ENCODE results near the gene NPHP3.

Gene NPHP3

DNA sequence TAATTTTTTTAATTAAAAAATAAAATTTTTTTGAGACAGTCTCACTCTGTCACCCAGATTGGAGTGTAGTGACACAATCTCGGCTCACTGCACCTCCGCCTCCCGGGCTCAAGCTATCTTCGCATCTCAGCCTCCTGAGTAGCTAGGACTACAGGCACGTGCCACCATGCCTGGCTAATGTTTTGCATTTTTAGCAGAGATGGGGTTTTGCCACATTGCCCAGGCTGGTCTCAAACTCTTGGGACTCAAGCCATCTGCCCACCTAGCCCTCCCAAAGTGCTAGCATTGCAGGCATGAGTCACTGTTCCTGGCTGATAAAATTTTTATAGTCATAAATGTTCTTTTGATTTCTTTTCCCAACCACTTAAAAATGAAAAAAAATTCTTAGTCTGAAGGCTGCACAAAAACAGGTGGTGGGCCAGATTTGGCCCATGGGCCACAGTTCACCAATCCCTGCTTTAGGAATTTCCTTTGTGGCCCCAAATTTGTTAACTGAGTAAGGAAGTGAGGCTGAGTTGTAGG is 52.9 kb downstream of the NPHP3 start:
- TF ChIP-seq, protein P1, sequence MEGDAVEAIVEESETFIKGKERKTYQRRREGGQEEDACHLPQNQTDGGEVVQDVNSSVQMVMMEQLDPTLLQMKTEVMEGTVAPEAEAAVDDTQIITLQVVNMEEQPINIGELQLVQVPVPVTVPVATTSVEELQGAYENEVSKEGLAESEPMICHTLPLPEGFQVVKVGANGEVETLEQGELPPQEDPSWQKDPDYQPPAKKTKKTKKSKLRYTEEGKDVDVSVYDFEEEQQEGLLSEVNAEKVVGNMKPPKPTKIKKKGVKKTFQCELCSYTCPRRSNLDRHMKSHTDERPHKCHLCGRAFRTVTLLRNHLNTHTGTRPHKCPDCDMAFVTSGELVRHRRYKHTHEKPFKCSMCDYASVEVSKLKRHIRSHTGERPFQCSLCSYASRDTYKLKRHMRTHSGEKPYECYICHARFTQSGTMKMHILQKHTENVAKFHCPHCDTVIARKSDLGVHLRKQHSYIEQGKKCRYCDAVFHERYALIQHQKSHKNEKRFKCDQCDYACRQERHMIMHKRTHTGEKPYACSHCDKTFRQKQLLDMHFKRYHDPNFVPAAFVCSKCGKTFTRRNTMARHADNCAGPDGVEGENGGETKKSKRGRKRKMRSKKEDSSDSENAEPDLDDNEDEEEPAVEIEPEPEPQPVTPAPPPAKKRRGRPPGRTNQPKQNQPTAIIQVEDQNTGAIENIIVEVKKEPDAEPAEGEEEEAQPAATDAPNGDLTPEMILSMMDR (IDR thresholded peaks at IDR 0.05; ENCODE audit: control insufficient read depth, insufficient read depth, low read depth, low read length, missing control alignments): no peak
- H3K4me3 ChIP-seq (ENCODE audit: control insufficient read depth, low read depth, low read length): no peak overlapping the region
- no peak for DNase-seq (ENCODE audit: low read depth)

DNA sequence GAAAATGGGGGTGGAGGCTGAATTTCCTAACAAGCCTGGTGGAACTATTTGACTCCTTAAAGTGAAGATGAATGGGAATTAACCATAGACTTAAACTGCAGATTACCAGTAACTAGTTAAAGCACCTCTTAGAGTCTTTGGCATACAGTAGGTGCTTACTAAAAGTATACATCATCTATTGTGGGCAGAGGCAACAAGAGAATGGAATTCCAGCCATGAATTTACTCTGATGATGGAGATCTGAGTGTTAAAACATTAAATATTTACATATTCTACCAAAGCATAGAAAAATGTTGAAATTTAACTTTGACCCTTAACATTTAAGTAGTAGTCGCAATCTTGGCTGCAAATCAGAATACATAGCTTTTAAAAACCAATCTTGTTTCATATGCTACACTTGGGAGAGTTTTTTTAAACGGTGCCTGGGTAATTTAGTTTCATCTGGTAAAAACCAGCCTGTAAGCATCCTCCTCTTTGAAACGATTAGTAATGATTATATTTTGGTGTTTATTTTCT is 56.9 kb downstream of the NPHP3 start:
- H3K4me3 ChIP-seq (ENCODE audit: control insufficient read depth, low read depth, low read length): no peak overlapping the region
- TF ChIP-seq, protein P1 (IDR thresholded peaks at IDR 0.05; ENCODE audit: control insufficient read depth, insufficient read depth, low read depth, low read length, missing control alignments): no peak
- no peak for DNase-seq (ENCODE audit: low read depth)

DNA sequence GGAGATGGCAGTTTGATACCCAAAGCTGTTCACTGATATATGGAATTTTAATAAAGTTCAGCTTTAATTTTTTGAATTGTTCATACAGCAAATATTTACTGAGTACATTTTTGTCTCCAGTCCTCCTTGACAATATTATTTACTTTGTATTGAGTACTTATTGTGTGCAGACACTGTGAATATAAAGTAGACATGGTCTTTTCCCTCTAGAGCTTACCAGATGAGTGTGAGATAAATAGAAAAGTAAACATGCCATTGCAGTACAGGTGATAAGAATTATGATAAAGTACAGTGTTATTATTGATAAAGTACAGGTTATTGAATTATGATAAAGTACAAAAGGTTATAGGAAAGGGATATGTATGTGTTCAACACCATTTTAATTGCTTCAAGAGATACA is 60.0 kb downstream of the NPHP3 start:
- TF ChIP-seq, protein P1 (IDR thresholded peaks at IDR 0.05; ENCODE audit: control insufficient read depth, insufficient read depth, low read depth, low read length, missing control alignments): no peak
- DNase-seq (ENCODE audit: low read depth): no peak
- H3K4me3 ChIP-seq (ENCODE audit: control insufficient read depth, low read depth, low read length): no peak overlapping the region

DNA sequence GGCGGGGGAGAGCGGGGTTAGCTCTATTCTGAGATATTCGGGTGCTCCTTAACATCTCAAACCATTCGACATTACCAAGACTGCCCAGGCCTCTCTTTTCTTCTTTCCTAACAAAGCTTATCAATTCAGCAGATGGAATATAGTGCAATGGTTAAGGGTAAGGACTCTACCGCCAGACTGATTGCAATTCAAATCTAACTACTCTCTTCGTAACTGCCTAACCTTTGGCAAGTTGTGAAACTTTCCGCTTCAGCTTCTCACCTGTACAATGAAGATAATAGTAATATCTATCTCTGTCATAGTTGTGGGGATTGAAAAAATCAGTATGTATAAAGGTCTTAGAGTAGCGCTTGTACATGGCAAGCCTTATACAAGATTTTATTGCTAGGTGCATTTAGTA is 61.1 kb downstream of the NPHP3 start:
- no peak for DNase-seq (ENCODE audit: low read depth)
- TF ChIP-seq, protein P1 (IDR thresholded peaks at IDR 0.05; ENCODE audit: control insufficient read depth, insufficient read depth, low read depth, low read length, missing control alignments): no peak

DNA sequence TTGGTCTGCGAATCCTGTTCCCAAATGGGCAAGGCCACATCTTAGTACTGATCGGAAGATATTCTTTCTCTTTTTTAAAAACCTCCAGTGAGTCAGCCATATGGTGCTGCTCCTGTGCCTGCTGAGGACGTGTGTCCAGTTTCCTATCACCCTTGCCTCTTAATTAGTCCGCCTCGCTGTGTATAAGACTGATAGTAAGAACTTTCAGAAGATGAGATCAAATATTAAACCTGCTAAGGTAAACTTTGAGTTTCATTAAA is 61.5 kb downstream of the NPHP3 start:
- DNase-seq (ENCODE audit: low read depth): no peak
- peak overlapping the region; percentile 89 for H3K4me3 ChIP-seq (ENCODE audit: control insufficient read depth, low read depth, low read length)
- TF ChIP-seq, protein P1 (IDR thresholded peaks at IDR 0.05; ENCODE audit: control insufficient read depth, insufficient read depth, low read depth, low read length, missing control alignments): no peak

More for the DNA sequence above, 61.1 kb downstream of the NPHP3 start:
- peak overlapping the region; percentile 89 for H3K4me3 ChIP-seq (ENCODE audit: control insufficient read depth, low read depth, low read length)

DNA sequence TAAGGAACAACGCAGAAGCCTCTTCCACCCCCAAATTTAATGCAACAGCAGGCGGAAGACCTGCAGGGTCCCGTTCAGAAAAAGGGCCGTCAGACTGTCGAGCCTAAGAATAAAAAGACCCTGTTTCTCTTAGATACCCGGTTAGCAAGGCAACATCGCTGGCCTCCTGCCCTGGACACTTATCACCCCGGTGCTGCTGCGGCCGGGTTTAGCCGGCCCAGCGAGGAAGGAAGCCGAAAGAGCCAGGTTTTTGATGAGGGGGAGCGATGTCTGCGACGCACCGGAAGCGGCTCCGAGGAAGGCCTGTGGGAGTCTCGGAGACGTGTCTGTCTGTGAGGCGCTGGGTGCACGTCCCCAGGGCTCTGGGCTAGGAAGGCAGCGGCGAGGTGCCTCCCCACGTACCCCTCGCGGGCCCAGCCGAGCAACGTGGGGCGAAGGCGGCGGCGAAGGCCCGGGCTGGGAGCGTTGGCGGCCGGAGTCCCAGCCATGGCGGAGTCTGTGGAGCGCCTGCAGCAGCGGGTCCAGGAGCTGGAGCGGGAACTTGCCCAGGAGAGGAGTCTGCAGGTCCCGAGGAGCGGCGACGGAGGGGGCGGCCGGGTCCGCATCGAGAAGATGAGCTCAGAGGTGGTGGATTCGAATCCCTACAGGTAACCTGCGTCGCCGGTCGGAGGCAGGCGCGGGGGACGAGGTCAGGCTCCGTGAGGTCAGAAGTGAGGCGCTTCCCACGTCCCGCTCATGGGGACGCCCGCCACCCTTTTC is 62.0 kb downstream of the NPHP3 start, which contains the start of gene UBA5:
Gene UBA5, plus strand, starts transcription at position 278 of the 759 bp plus-strand sequence. Its CDS starts 209 bp downstream, at position 487.
- TF ChIP-seq, protein P1 (IDR thresholded peaks at IDR 0.05; ENCODE audit: control insufficient read depth, insufficient read depth, low read depth, low read length, missing control alignments): no peak
- peak within 1 kb of the TSS; percentile 89 for H3K4me3 ChIP-seq (ENCODE audit: control insufficient read depth, low read depth, low read length)
- no peak for DNase-seq (ENCODE audit: low read depth)

Measured in AG09309 (cell line).